ENCODE results near the gene CDYL2. TPM values are rescaled to one million over a fixed set of nuclear protein-coding genes. Genes with fewer than 3 reads are reported as not detected.

The CDYL2 gene
- total RNA-seq, 5 donors from 2014 or later (not counting 1 experiment from before 2014, with no cell fraction given) = 15.4 to 45.4 (median 32.1) TPM

DNA sequence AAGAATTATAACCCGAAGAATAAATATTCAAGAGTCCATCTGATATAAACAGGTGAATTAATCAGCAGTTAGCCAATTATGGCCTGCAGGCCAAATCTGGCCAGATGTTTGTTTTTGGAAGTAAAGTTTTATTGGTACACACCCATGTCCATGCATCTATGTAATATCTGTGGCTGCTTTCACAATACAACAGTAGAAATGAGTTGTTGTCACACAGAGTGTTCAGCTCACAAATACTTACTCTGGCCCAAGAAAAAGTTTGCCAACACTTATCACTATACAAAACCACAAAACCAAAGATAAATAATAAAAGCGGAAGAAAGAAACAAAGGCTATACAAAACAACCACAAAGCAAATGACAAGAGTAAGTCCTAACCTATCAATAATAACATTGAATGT lies 109.4 kb downstream of the CDYL2 start:
- no peak for ATAC-seq (replicated peaks in 1 of 4)

DNA sequence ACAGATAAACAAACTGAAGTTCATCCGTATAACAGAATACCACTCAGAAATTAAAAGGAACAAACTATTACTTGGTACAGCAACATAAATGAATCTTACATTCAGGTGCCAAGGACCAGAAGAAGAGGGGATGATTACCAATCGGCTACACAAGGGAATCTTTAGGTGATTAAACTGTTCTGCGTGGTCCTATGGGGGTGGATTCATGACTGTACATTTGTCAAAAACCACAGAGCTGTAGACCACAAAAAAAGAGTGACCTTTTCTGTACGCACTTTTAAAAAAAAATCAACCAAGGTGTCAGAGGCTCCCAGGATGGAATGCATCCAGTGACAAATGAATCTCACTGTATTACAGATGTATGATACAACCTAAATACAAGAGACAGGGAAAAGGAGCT lies 110.8 kb downstream of the CDYL2 start:
- Histone ChIP-seq H3K4me3 (ENCODE audit: control insufficient read depth in 1 of 2, extremely low read depth in 1 of 2, low read length in 1 of 2) (no peak overlapping the region), H3K9me3 (no peaks in the 10 kb centered on the region), H3K27ac (ENCODE audit: low read length) (no peak overlapping the region), H3K36me3 (ENCODE audit: control insufficient read depth in 2 of 2, extremely low read depth in 1 of 2, insufficient read depth in 1 of 2, low read length in 1 of 2) (no peaks in the 10 kb centered on the region), H3K4me1 (ENCODE audit: control insufficient read depth in 1 of 2, extremely low read depth in 1 of 2, insufficient read depth in 2 of 2, low read length in 2 of 2) (peaks cover 0 to 2% of the 10 kb centered on the region in 2 experiments), H3K27me3 (replicated peaks in 1 of 2; ENCODE audit: control insufficient read depth in 2 of 2, extremely low read depth in 1 of 2, insufficient read depth in 2 of 2, low read length in 1 of 2) (no peaks in the 10 kb centered on the region)
- WGBS (ENCODE audit: insufficient coverage) = 62% methylated on average over 2 of the region's 4 CpGs
- DNase-seq = no peak
- Mint-ChIP-seq H3K9me3 (peaks cover 2 to 8% (median 4%) of the 10 kb centered on the region in 3 donors), H3K27ac (no peak overlapping the region), H3K4me1 (peaks cover 23 to 65% (median 36%) of the 10 kb centered on the region in 3 donors), H3K27me3 (no peaks in the 10 kb centered on the region), H3K36me3 (peaks cover 1% of the 10 kb centered on the region), H3K4me3 (no peak overlapping the region)
- no peak for ATAC-seq (replicated peaks in 1 of 4)
- POLR2A ChIA-PET = no interaction called here
- CTCF ChIA-PET = no interaction called here

More for the DNA sequence above, 109.4 kb downstream of the CDYL2 start:
- Histone ChIP-seq H3K36me3 (ENCODE audit: control insufficient read depth in 2 of 2, extremely low read depth in 1 of 2, insufficient read depth in 1 of 2, low read length in 1 of 2) (no peaks in the 10 kb centered on the region), H3K9me3 (no peaks in the 10 kb centered on the region), H3K27me3 (replicated peaks in 1 of 2; ENCODE audit: control insufficient read depth in 2 of 2, extremely low read depth in 1 of 2, insufficient read depth in 2 of 2, low read length in 1 of 2) (no peaks in the 10 kb centered on the region), H3K4me3 (ENCODE audit: control insufficient read depth in 1 of 2, extremely low read depth in 1 of 2, low read length in 1 of 2) (no peak overlapping the region), H3K4me1 (ENCODE audit: control insufficient read depth in 1 of 2, extremely low read depth in 1 of 2, insufficient read depth in 2 of 2, low read length in 2 of 2) (peaks cover 0 to 2% of the 10 kb centered on the region in 2 experiments), H3K27ac (ENCODE audit: low read length) (no peak overlapping the region)
- ChIA-PET CTCF (interaction anchor here in 1 of 2 donors (0.6 kb wide), 1 partner anchor 170 kb away, joined by 3 read pairs; no protein-coding TSS in a partner anchor), POLR2A (no interaction called here)
- Mint-ChIP-seq H3K9me3 (peaks cover 5 to 11% (median 6%) of the 10 kb centered on the region in 3 donors), H3K4me1 (peaks cover 23 to 64% (median 40%) of the 10 kb centered on the region in 3 donors), H3K4me3 (no peak overlapping the region), H3K27ac (no peak overlapping the region), H3K36me3 (peaks cover 4% of the 10 kb centered on the region), H3K27me3 (no peaks in the 10 kb centered on the region)
- no CpG with 5 or more reads among the region's 2 CpGs for WGBS (ENCODE audit: insufficient coverage)
- DNase-seq = no peak

DNA sequence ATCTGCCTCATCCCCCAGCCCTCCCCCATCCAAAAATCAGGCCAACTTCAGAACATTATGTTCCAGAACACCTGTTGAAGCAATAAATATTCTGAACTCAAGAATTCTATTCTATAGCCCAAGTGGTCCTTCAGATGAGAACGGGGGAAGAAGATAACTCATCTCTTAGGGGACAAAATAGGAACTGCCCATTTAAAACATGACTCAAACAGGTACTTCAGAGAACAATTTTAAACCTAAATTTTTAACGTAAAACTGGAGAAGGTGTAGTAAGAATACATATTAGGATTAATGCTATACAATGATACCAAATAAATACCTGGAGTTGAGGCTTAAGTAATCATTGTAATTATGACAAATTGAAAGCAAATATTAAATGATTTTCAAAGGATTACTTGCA lies 112.1 kb downstream of the CDYL2 start:
- Histone ChIP-seq H3K27me3 (replicated peaks in 1 of 2; ENCODE audit: control insufficient read depth in 2 of 2, extremely low read depth in 1 of 2, insufficient read depth in 2 of 2, low read length in 1 of 2) (no peaks in the 10 kb centered on the region), H3K4me3 (ENCODE audit: control insufficient read depth in 1 of 2, extremely low read depth in 1 of 2, low read length in 1 of 2) (no peak overlapping the region), H3K9me3 (no peaks in the 10 kb centered on the region), H3K36me3 (ENCODE audit: control insufficient read depth in 2 of 2, extremely low read depth in 1 of 2, insufficient read depth in 1 of 2, low read length in 1 of 2) (no peaks in the 10 kb centered on the region), H3K27ac (ENCODE audit: low read length) (no peak overlapping the region), H3K4me1 (ENCODE audit: control insufficient read depth in 1 of 2, extremely low read depth in 1 of 2, insufficient read depth in 2 of 2, low read length in 2 of 2) (peaks cover 0 to 2% of the 10 kb centered on the region in 2 experiments)
- DNase-seq (no peak), ATAC-seq (replicated peaks in 1 of 4) (no peak)
- Mint-ChIP-seq H3K4me3 (no peak overlapping the region), H3K27ac (no peak overlapping the region), H3K9me3 (peaks cover 2 to 4% (median 3%) of the 10 kb centered on the region in 3 donors), H3K4me1 (peaks cover 21 to 54% (median 34%) of the 10 kb centered on the region in 3 donors), H3K27me3 (no peaks in the 10 kb centered on the region), H3K36me3 (no peaks in the 10 kb centered on the region)
- POLR2A ChIA-PET = no interaction called here
- no CpG with 5 or more reads among the region's 2 CpGs for WGBS (ENCODE audit: insufficient coverage)
- CTCF ChIA-PET = no interaction called here

DNA sequence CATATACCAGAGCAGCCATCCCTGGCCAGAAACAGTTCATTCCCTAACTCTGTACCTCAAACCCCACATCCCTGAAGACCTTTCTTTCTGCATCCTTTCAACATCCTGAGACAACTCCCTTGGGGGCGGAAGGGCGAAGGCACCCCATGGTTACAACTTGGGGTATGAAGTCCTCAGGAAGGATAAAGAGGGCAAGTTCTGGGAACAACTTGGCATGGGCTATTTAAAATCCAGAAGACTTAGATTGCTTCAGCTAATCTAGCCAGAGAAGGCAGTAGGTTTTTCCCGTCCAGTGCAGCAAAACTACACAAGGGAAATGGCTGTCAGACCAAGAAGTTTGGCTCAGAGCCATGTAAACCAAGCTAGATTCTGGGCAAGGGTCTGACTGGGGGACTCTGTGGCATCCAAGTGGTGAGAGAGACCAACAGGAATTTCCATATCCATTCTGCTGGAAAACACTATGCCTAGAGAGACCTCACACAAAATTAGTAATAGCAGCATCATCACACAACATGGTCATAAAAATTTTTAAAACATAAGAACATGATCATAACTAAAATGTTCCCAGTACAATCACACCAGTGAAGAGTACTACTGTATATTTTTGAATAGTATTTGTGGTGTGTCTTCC lies 113.2 kb downstream of the CDYL2 start:
- no peak for DNase-seq

DNA sequence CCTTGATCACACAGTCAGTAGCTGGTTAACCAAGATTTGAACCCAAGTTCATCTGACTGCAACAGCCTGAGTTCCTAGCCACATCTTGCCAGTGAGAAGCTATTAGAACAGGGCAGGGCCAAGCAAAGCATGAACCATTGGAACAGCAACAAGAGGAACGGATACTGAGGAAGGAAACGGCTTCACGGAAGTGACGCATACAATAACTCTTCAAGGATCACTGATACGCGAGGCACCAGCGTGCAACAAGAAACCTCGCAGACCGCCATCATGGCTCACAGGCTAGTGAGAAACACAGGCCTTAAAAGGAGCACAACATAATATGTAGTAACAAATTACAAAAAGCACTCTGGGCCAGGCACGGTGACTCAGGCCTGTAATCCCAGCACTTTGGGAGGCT lies 114.9 kb downstream of the CDYL2 start:
- Histone ChIP-seq H3K27me3 (replicated peaks in 1 of 2; ENCODE audit: control insufficient read depth in 2 of 2, extremely low read depth in 1 of 2, insufficient read depth in 2 of 2, low read length in 1 of 2) (no peaks in the 10 kb centered on the region), H3K27ac (ENCODE audit: low read length) (no peak overlapping the region), H3K4me1 (ENCODE audit: control insufficient read depth in 1 of 2, extremely low read depth in 1 of 2, insufficient read depth in 2 of 2, low read length in 2 of 2) (peaks cover 0 to 2% of the 10 kb centered on the region in 2 experiments), H3K4me3 (ENCODE audit: control insufficient read depth in 1 of 2, extremely low read depth in 1 of 2, low read length in 1 of 2) (no peak overlapping the region), H3K36me3 (ENCODE audit: control insufficient read depth in 2 of 2, extremely low read depth in 1 of 2, insufficient read depth in 1 of 2, low read length in 1 of 2) (peaks cover 0 to 3% of the 10 kb centered on the region in 2 donors), H3K9me3 (no peaks in the 10 kb centered on the region)
- Mint-ChIP-seq H3K36me3 (peaks cover 9% of the 10 kb centered on the region), H3K9me3 (no peaks in the 10 kb centered on the region), H3K4me3 (no peak overlapping the region), H3K27me3 (no peaks in the 10 kb centered on the region), H3K4me1 (peaks cover 21 to 31% (median 25%) of the 10 kb centered on the region in 3 donors), H3K27ac (no peak overlapping the region)
- POLR2A ChIA-PET = no interaction called here
- WGBS (ENCODE audit: insufficient coverage) = 80% methylated on average over 10 of the region's 10 CpGs
- ATAC-seq (replicated peaks in 1 of 4) (no peak), DNase-seq (no peak)
- CTCF ChIA-PET = no interaction called here

More for the DNA sequence above, 113.2 kb downstream of the CDYL2 start:
- ChIA-PET CTCF (no interaction called here), POLR2A (no interaction called here)
- H3K27ac Mint-ChIP-seq = no peak overlapping the region
- Histone ChIP-seq H3K27me3 (replicated peaks in 1 of 2; ENCODE audit: control insufficient read depth in 2 of 2, extremely low read depth in 1 of 2, insufficient read depth in 2 of 2, low read length in 1 of 2) (no peaks in the 10 kb centered on the region), H3K36me3 (ENCODE audit: control insufficient read depth in 2 of 2, extremely low read depth in 1 of 2, insufficient read depth in 1 of 2, low read length in 1 of 2) (no peaks in the 10 kb centered on the region), H3K4me1 (ENCODE audit: control insufficient read depth in 1 of 2, extremely low read depth in 1 of 2, insufficient read depth in 2 of 2, low read length in 2 of 2) (peaks cover 0 to 2% of the 10 kb centered on the region in 2 experiments), H3K9me3 (no peaks in the 10 kb centered on the region), H3K27ac (ENCODE audit: low read length) (no peak overlapping the region), H3K4me3 (ENCODE audit: control insufficient read depth in 1 of 2, extremely low read depth in 1 of 2, low read length in 1 of 2) (no peak overlapping the region)
- H3K4me1 Mint-ChIP-seq = peaks cover 21 to 48% (median 34%) of the 10 kb centered on the region in 3 donors
- peaks cover 0 to 4% (median 3%) of the 10 kb centered on the region in 3 donors for H3K9me3 Mint-ChIP-seq
- H3K36me3 Mint-ChIP-seq = no peaks in the 10 kb centered on the region
- no peak overlapping the region for H3K4me3 Mint-ChIP-seq
- no peaks in the 10 kb centered on the region for H3K27me3 Mint-ChIP-seq
- 100% methylated on average over 1 of the region's 3 CpGs for WGBS (ENCODE audit: insufficient coverage)
- ATAC-seq (replicated peaks in 1 of 4) = no peak

DNA sequence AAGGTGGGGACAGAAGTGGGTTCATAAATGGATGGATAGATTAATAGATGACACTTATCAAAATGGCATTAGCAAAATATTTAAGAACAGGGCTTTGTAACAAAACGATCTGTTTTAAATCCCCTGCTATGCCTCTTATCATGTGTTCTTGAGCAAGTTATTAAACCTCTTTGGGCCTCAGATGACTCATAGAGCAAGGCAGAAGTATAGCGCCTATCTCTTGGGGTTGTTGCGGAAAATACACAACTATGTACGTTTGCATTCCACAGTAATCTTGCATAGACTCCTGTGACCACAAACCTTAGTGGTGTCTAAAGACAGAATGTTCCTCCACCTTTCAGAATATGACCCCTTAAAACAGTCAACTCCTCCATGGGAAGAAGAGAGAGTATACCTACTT lies 116.8 kb downstream of the CDYL2 start:
- POLR2A ChIA-PET = no interaction called here
- H3K27ac ChIP-seq (ENCODE audit: low read length) = no peak overlapping the region
- DNase-seq = no peak
- no peaks in the 10 kb centered on the region for H3K4me1 ChIP-seq (ENCODE audit: control insufficient read depth in 1 of 2, extremely low read depth in 1 of 2, insufficient read depth in 2 of 2, low read length in 2 of 2)
- H3K27me3 ChIP-seq (replicated peaks in 1 of 2; ENCODE audit: control insufficient read depth in 2 of 2, extremely low read depth in 1 of 2, insufficient read depth in 2 of 2, low read length in 1 of 2) = no peaks in the 10 kb centered on the region
- H3K4me3 ChIP-seq (ENCODE audit: control insufficient read depth in 1 of 2, extremely low read depth in 1 of 2, low read length in 1 of 2) = no peak overlapping the region
- Mint-ChIP-seq H3K9me3 (no peaks in the 10 kb centered on the region), H3K4me3 (no peak overlapping the region), H3K36me3 (peaks cover 25% of the 10 kb centered on the region), H3K27ac (no peak overlapping the region), H3K4me1 (peaks cover 12 to 20% (median 13%) of the 10 kb centered on the region in 3 donors), H3K27me3 (no peaks in the 10 kb centered on the region)
- 100% methylated on average over 2 of the region's 4 CpGs for WGBS (ENCODE audit: insufficient coverage)
- no peaks in the 10 kb centered on the region for H3K9me3 ChIP-seq
- CTCF ChIA-PET = no interaction called here
- no peak for ATAC-seq (replicated peaks in 1 of 4)
- H3K36me3 ChIP-seq (ENCODE audit: control insufficient read depth in 2 of 2, extremely low read depth in 1 of 2, insufficient read depth in 1 of 2, low read length in 1 of 2) = peaks cover 0 to 4% of the 10 kb centered on the region in 2 donors

Measured in T-cell (primary cell).